CD14-positive monocyte (primary cell): ENCODE measurements around the gene ANO7. TPM values are rescaled to one million over a fixed set of nuclear protein-coding genes. Genes with fewer than 3 reads are reported as not detected.

Experiments
- DNase-seq, 3 donors: peaks; one replicate each; pipeline ENCODE4 v3.0.0-alpha.2; 2011 to 2022
- H2AFZ ChIP-seq: 2 replicates; pipeline ENCODE4 v1.6.0; 2012; ENCODE audit warnings: mild to moderate bottlenecking, low read depth, low read length, inconsistent platforms; ENCODE audit not compliant: insufficient read depth, poor library complexity, severe bottlenecking
- H3K27ac ChIP-seq, 2 donors: 1 replicate in 1 of 2; 2 replicates in 1 of 2; pipeline ENCODE4 v1.5.1; 2012 to 2013; ENCODE audit warnings: low read length in 2 of 2, control low read depth in 1 of 2, inconsistent platforms in 1 of 2, low read depth in 1 of 2, mild to moderate bottlenecking in 1 of 2
- H3K27me3 ChIP-seq, 2 donors: one replicate each; pipeline versions ENCODE4 v1.6.0 to v1.6.1; 2011 to 2013; ENCODE audit warnings: low read length in 2 of 2; ENCODE audit not compliant: control insufficient read depth in 2 of 2, insufficient read depth in 2 of 2
- H3K36me3 ChIP-seq, 2 donors: replicated peaks in 1 of 2; 1 replicate in 1 of 2; 2 replicates in 1 of 2; pipeline versions ENCODE4 v1.5.1 to v1.6.1; 2012 to 2013; ENCODE audit warnings: low read length in 2 of 2, control low read depth in 1 of 2, inconsistent platforms in 1 of 2, mild to moderate bottlenecking in 1 of 2; ENCODE audit not compliant: insufficient read depth in 2 of 2, control insufficient read depth in 1 of 2
- H3K4me1 ChIP-seq, 2 donors: 1 replicate in 1 of 2; 2 replicates in 1 of 2; pipeline versions ENCODE4 v1.5.1 to v1.6.1; 2012 to 2013; ENCODE audit warnings: low read length in 2 of 2, control low read depth in 1 of 2, inconsistent platforms in 1 of 2, mild to moderate bottlenecking in 1 of 2, moderate library complexity in 1 of 2; ENCODE audit not compliant: insufficient read depth in 2 of 2, control insufficient read depth in 1 of 2
- H3K4me2 ChIP-seq: replicated peaks from 2 replicates; pipeline ENCODE3; 2012; ENCODE audit warnings: low read length, moderate library complexity, mild to moderate bottlenecking; ENCODE audit not compliant: poor library complexity, severe bottlenecking; ENCODE audit errors: extremely low read depth
- H3K4me3 ChIP-seq, 3 experiments: fragments of 200-600 bp in 1 of 3; sonication (generic) in 1 of 3; replicated peaks in 1 of 3; 1 replicate in 2 of 3; 2 replicates in 1 of 3; pipeline ENCODE4 v1.5.1; 2011 to 2013; ENCODE audit warnings: low read length in 3 of 3, mild to moderate bottlenecking in 3 of 3, control low read depth in 2 of 3, low read depth in 2 of 3, inconsistent platforms in 1 of 3, moderate library complexity in 1 of 3
- H3K79me2 ChIP-seq: 2 replicates; pipeline ENCODE4 v1.6.0; 2012; ENCODE audit warnings: mild to moderate bottlenecking, control low read depth, inconsistent platforms, low read length, moderate library complexity; ENCODE audit not compliant: insufficient read depth
- H3K9ac ChIP-seq: 2 replicates; pipeline ENCODE4 v1.6.0; 2017; ENCODE audit warnings: low read length, mild to moderate bottlenecking; ENCODE audit not compliant: insufficient read depth, poor library complexity, severe bottlenecking
- H3K9me3 ChIP-seq, 2 donors: replicated peaks in 1 of 2; 1 replicate in 1 of 2; 2 replicates in 1 of 2; pipeline versions ENCODE4 v1.5.1 to v1.6.1; 2012 to 2013; ENCODE audit warnings: low read length in 2 of 2, control low read depth in 1 of 2; ENCODE audit not compliant: control insufficient read depth in 1 of 2, insufficient read depth in 1 of 2
- H4K20me1 ChIP-seq: 2 replicates; pipeline ENCODE4 v1.6.0; 2012; ENCODE audit warnings: mild to moderate bottlenecking, low read length, control low read depth, moderate library complexity; ENCODE audit not compliant: insufficient read depth
- H3K27ac Mint-ChIP-seq, 7 donors: one replicate each; pipeline ENCODE4 v1.8.0; 2020; ENCODE audit warnings: mild to moderate bottlenecking in 7 of 7, mixed read lengths in 7 of 7, moderate library complexity in 6 of 7, inconsistent platforms in 2 of 7
- H3K27me3 Mint-ChIP-seq, 3 donors: one replicate each; pipeline ENCODE4 v1.8.0; 2021 to 2022; ENCODE audit warnings: low read depth in 3 of 3, mild to moderate bottlenecking in 3 of 3, mixed read lengths in 3 of 3, moderate library complexity in 3 of 3, inconsistent platforms in 1 of 3
- H3K36me3 Mint-ChIP-seq, 2 donors: one replicate each; pipeline ENCODE4 v1.8.0; 2020; ENCODE audit warnings: mixed read lengths in 2 of 2, inconsistent platforms in 1 of 2, mild to moderate bottlenecking in 1 of 2
- H3K4me1 Mint-ChIP-seq: one replicate; pipeline ENCODE4 v1.8.0; 2020; ENCODE audit warnings: mild to moderate bottlenecking, mixed read lengths
- H3K4me3 Mint-ChIP-seq, 2 donors: one replicate each; pipeline ENCODE4 v1.8.0; 2020; ENCODE audit warnings: mild to moderate bottlenecking in 2 of 2, mixed read lengths in 2 of 2, moderate library complexity in 1 of 2
- H3K9me3 Mint-ChIP-seq, 7 donors: one replicate each; pipeline ENCODE4 v1.8.0; 2020 to 2022; ENCODE audit warnings: mixed read lengths in 7 of 7, mild to moderate bottlenecking in 6 of 7, moderate library complexity in 6 of 7, inconsistent platforms in 2 of 7
- WGBS: methylation state at CpG from one replicate; pipeline ENCODE4 v1.1.5; 2013; ENCODE audit warnings: missing lambda C conversion rate; ENCODE audit not compliant: insufficient coverage; 5-methylcytosine and 5-hydroxymethylcytosine counted together
- intact Hi-C, 2 donors: fragments of 100-400 bp; cut with micrococcal nuclease; formaldehyde crosslinking; loops; one replicate each; pipeline versions ENCODE4 v1.15.0 to v1.15.1; 2023
- polyA plus RNA-seq, 3 donors: library from polyadenylated mRNA; depleted of rRNA in 1 of 3; unstranded in 2 of 3; stranded (reverse) in 1 of 3; fragments of 300-500 nt in 2 of 3; fragments of >200 nt in 1 of 3; fragmentation: Illumina TruSeq in 2 of 3; gene quantifications; 1 replicate in 2 of 3; 2 replicates in 1 of 3; pipeline ENCODE4 v1.2.3, GENCODE V29; 2012 to 2021
- TF ChIP-seq, protein P1 (sequence below): fragments of 200-600 bp; IDR thresholded peaks from one replicate; pipeline ENCODE4 v1.8.0; 2022; ENCODE audit warnings: antibody characterized with exemption, mild to moderate bottlenecking

The ANO7 gene
- polyA plus RNA-seq, 3 donors: 0.03 TPM; not detected in 2

DNA sequence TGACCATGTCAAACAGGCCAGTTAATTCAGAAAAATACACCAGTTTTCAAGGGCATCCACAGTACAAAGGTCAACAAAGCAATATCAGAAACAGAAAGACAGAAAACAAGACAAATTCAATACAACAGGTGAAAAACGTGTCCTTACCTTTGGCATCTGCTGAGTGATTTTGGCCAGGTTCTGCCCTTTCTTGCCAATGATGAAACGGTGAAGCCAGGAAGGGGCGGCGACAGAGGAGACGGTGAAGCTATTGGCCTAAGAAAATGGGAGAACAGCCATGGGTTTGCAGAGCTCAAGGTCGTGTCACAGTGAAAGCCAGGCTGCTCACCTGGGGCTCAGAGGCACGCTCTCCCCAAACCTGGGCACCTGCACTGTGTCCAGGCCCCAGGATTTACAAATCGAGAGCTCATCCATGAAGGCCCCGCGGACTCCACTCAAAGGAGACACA, 66.5 kb downstream of the ANO7 start:
- Histone ChIP-seq H2AFZ (no peak overlapping the region), H4K20me1 (peaks cover 35% of the 10 kb centered on the region), H3K27ac (no peak overlapping the region), H3K9me3 (no peaks in the 10 kb centered on the region), H3K9ac (no peak overlapping the region), H3K27me3 (no peaks in the 10 kb centered on the region), H3K4me2 (no peak overlapping the region), H3K79me2 (peaks cover 7% of the 10 kb centered on the region), H3K36me3 (peaks cover 95 to 99% of the 10 kb centered on the region in 2 donors), H3K4me1 (no peaks in the 10 kb centered on the region), H3K4me3 (no peak overlapping the region)
- no peak overlapping the region for H3K4me3 Mint-ChIP-seq
- no peak for DNase-seq
- TF ChIP-seq, protein P1, sequence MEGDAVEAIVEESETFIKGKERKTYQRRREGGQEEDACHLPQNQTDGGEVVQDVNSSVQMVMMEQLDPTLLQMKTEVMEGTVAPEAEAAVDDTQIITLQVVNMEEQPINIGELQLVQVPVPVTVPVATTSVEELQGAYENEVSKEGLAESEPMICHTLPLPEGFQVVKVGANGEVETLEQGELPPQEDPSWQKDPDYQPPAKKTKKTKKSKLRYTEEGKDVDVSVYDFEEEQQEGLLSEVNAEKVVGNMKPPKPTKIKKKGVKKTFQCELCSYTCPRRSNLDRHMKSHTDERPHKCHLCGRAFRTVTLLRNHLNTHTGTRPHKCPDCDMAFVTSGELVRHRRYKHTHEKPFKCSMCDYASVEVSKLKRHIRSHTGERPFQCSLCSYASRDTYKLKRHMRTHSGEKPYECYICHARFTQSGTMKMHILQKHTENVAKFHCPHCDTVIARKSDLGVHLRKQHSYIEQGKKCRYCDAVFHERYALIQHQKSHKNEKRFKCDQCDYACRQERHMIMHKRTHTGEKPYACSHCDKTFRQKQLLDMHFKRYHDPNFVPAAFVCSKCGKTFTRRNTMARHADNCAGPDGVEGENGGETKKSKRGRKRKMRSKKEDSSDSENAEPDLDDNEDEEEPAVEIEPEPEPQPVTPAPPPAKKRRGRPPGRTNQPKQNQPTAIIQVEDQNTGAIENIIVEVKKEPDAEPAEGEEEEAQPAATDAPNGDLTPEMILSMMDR: no peak
- H3K9me3 Mint-ChIP-seq: no peaks in the 10 kb centered on the region
- no peaks in the 10 kb centered on the region for H3K27me3 Mint-ChIP-seq
- H3K4me1 Mint-ChIP-seq: no peaks in the 10 kb centered on the region
- H3K36me3 Mint-ChIP-seq: peaks cover 88 to 97% of the 10 kb centered on the region in 2 donors
- peak overlapping the region in 3 of 7 donors; percentile 24 to 76 (median 70) for H3K27ac Mint-ChIP-seq
- intact Hi-C loops: no loop called here
- WGBS: 98% methylated on average over 10 of the region's 10 CpGs

DNA sequence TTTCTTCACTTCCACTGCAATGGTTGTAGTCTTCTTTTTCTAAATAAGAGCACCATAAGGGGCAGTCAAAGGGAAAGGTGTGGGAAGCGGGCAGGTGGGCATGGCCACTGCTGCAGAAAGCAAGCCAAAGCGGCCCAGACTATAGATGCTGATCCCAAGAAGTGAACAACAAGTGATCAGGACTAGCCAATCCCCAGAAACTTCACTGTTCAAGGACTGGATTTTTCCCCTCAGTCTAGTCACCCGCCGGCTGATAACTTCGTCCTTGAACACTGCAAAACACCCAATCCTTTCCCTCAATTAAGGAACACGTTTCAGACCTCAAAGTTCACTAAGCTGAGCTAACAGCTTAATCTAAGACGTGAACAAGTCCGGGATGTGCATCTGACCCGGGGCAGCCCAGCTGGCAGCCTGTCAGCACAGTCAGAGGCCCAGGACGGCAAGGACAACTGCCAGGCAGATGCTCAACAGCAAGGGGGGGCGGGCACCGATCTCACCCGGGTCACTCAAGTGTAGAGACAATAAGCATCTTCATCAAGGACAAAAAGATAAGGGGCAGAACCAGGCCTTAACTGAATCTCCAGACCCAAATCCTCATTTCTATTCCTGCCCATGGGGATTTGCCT, 67.2 kb downstream of the ANO7 start:
- peaks cover 33% of the 10 kb centered on the region for H4K20me1 ChIP-seq
- no peak overlapping the region for H3K4me2 ChIP-seq
- H3K4me3 Mint-ChIP-seq: no peak overlapping the region
- DNase-seq: no peak
- H3K79me2 ChIP-seq: peaks cover 7% of the 10 kb centered on the region
- no peaks in the 10 kb centered on the region for H3K4me1 ChIP-seq
- H3K27me3 ChIP-seq: no peaks in the 10 kb centered on the region
- 79% methylated on average over 9 of the region's 13 CpGs for WGBS
- H3K27ac ChIP-seq: no peak overlapping the region
- H3K4me1 Mint-ChIP-seq: no peaks in the 10 kb centered on the region
- H3K9me3 ChIP-seq: no peaks in the 10 kb centered on the region
- peaks cover 87 to 97% of the 10 kb centered on the region in 2 donors for H3K36me3 Mint-ChIP-seq
- intact Hi-C loops: no loop called here
- no peak overlapping the region for H3K4me3 ChIP-seq
- H2AFZ ChIP-seq: no peak overlapping the region
- H3K27me3 Mint-ChIP-seq: no peaks in the 10 kb centered on the region
- peaks cover 92 to 99% of the 10 kb centered on the region in 2 donors for H3K36me3 ChIP-seq
- TF ChIP-seq, protein P1: no peak
- H3K9me3 Mint-ChIP-seq: no peaks in the 10 kb centered on the region
- peak overlapping the region in 1 of 7 donors; percentile 70 for H3K27ac Mint-ChIP-seq
- no peak overlapping the region for H3K9ac ChIP-seq
